H1 (cell line): Measurements from ENCODE around the gene MED23. TPM values are rescaled to one million over a fixed set of nuclear protein-coding genes. Genes with fewer than 3 reads are reported as not detected.

Experiments
- CTCF ChIA-PET: fragments of 300-600 bp; sonication (Branson Sonifier 250); formaldehyde crosslinking; loops from one replicate; lab custom pipeline; 2021; ENCODE audit not compliant: partially characterized antibody; lab: Charles Lee
- POLR2A ChIA-PET: fragments of 300-600 bp; sonication (Branson Sonifier 250); formaldehyde crosslinking; loops from one replicate; lab custom pipeline; 2021; ENCODE audit warnings: inconsistent platforms; ENCODE audit not compliant: partially characterized antibody; lab: Charles Lee
- DNase-seq, 2 experiments: peaks; one replicate each; pipeline versions ENCODE4 v3.0.0 to v3.0.0-alpha.2; 2010 to 2022; ENCODE audit warnings: low spot score in 2 of 2, low read depth in 1 of 2, mixed read lengths in 1 of 2
- FAIRE-seq: peaks from 2 replicates; lab custom pipeline; 2011; peaks lifted over from hg19 to GRCh38; lab: Jason Lieb, UNC
- H2AFZ ChIP-seq: 2 replicates; pipeline ENCODE4 v1.8.1; 2012; ENCODE audit warnings: low read length, inconsistent platforms
- H2AK5ac ChIP-seq: 2 replicates; pipeline ENCODE4 v1.6.1; 2013; ENCODE audit warnings: low read depth, low read length
- H2BK120ac ChIP-seq: replicated peaks from 2 replicates; pipeline ENCODE3; 2013; ENCODE audit warnings: low read depth, low read length, inconsistent platforms
- H2BK12ac ChIP-seq: 2 replicates; pipeline ENCODE4 v1.6.1; 2013; ENCODE audit warnings: low read depth, low read length
- H2BK15ac ChIP-seq: 2 replicates; pipeline ENCODE4 v1.6.1; 2013; ENCODE audit warnings: low read length
- H2BK20ac ChIP-seq: 2 replicates; pipeline ENCODE4 v1.6.1; 2013; ENCODE audit warnings: low read length
- H2BK5ac ChIP-seq: 2 replicates; pipeline ENCODE4 v1.6.1; 2013; ENCODE audit warnings: low read depth, low read length
- H3K14ac ChIP-seq: 2 replicates; pipeline ENCODE4 v1.6.1; 2013; ENCODE audit warnings: inconsistent platforms; ENCODE audit not compliant: insufficient read length
- H3K18ac ChIP-seq: 2 replicates; pipeline ENCODE4 v1.6.1; 2013; ENCODE audit warnings: low read length; ENCODE audit errors: extremely low read depth
- H3K23ac ChIP-seq: 2 replicates; pipeline ENCODE4 v1.6.1; 2013; ENCODE audit warnings: inconsistent platforms; ENCODE audit not compliant: insufficient read length
- H3K23me2 ChIP-seq: 2 replicates; pipeline ENCODE4 v1.6.1; 2013; ENCODE audit warnings: low read depth, low read length
- H3K27ac ChIP-seq: 2 replicates; pipeline ENCODE4 v1.6.1; 2011; ENCODE audit warnings: low read depth, low read length, inconsistent platforms
- H3K27me3 ChIP-seq, 4 experiments: replicated peaks in 1 of 4; 1 replicate in 1 of 4; 2 replicates in 3 of 4; pipeline versions ENCODE4 v1.6.1 to v1.8.1; 2011 to 2013; ENCODE audit warnings: low read length in 3 of 4, mild to moderate bottlenecking in 3 of 4, inconsistent platforms in 2 of 4, mixed read lengths in 2 of 4, moderate library complexity in 1 of 4; ENCODE audit not compliant: control insufficient read depth in 3 of 4, insufficient read depth in 3 of 4; ENCODE audit errors: extremely low read depth in 1 of 4
- H3K36me3 ChIP-seq, 4 experiments: 2 replicates each; pipeline versions ENCODE4 v1.6.1 to v1.8.1; 2011 to 2013; ENCODE audit warnings: mild to moderate bottlenecking in 4 of 4, low read length in 3 of 4, moderate library complexity in 2 of 4, control low read depth in 1 of 4, inconsistent platforms in 1 of 4; ENCODE audit not compliant: insufficient read depth in 4 of 4, control insufficient read depth in 2 of 4
- H3K4ac ChIP-seq: replicated peaks from 2 replicates; pipeline ENCODE3; 2013; ENCODE audit warnings: low read length, low read depth, mixed read lengths, inconsistent platforms; ENCODE audit not compliant: insufficient read length
- H3K4me1 ChIP-seq, 4 experiments: replicated peaks in 1 of 4; 1 replicate in 1 of 4; 2 replicates in 3 of 4; pipeline versions ENCODE4 v1.6.1 to v1.8.1; 2011 to 2013; ENCODE audit warnings: low read length in 3 of 4, inconsistent platforms in 2 of 4, mixed read lengths in 1 of 4; ENCODE audit not compliant: insufficient read depth in 4 of 4, control insufficient read depth in 3 of 4
- H3K4me2 ChIP-seq, 2 experiments: 2 replicates each; pipeline versions ENCODE4 v1.6.1 to v1.8.1; 2011 to 2013; ENCODE audit warnings: low read depth in 2 of 2, low read length in 2 of 2, control low read depth in 1 of 2, inconsistent platforms in 1 of 2, mild to moderate bottlenecking in 1 of 2; ENCODE audit not compliant: insufficient read depth in 1 of 2
- H3K4me3 ChIP-seq, 4 experiments: fragments of 200-600, 300-600 bp in 1 of 4; sonication (generic), shearing (Covaris generic), sonication (Bioruptor Twin) in 1 of 4; 2 replicates each; pipeline versions ENCODE4 v1.5.1 to v1.8.1; 2011 to 2016; ENCODE audit warnings: low read length in 4 of 4, low read depth in 3 of 4, control low read depth in 2 of 4, inconsistent platforms in 2 of 4, mild to moderate bottlenecking in 2 of 4, mixed read lengths in 1 of 4, moderate library complexity in 1 of 4; ENCODE audit not compliant: insufficient read depth in 2 of 4; ENCODE audit errors: extremely low read depth in 1 of 4
- H3K56ac ChIP-seq: replicated peaks from 2 replicates; pipeline ENCODE3; 2013; ENCODE audit warnings: low read depth, mild to moderate bottlenecking, mixed read lengths, low read length, inconsistent platforms; ENCODE audit not compliant: insufficient read length
- H3K79me1 ChIP-seq: 2 replicates; pipeline ENCODE4 v1.6.1; 2013; ENCODE audit warnings: low read depth, low read length, control low read depth
- H3K79me2 ChIP-seq, 2 experiments: 2 replicates each; pipeline versions ENCODE4 v1.6.1 to v1.8.1; 2012 to 2013; ENCODE audit warnings: low read length in 2 of 2, mild to moderate bottlenecking in 2 of 2, inconsistent platforms in 1 of 2; ENCODE audit not compliant: insufficient read depth in 2 of 2, control insufficient read depth in 1 of 2
- H3K9ac ChIP-seq, 4 experiments: replicated peaks in 1 of 4; 1 replicate in 1 of 4; 2 replicates in 3 of 4; pipeline versions ENCODE4 v1.6.1 to v1.8.1; 2011 to 2013; ENCODE audit warnings: low read depth in 3 of 4, low read length in 3 of 4, control low read depth in 2 of 4, mild to moderate bottlenecking in 2 of 4, moderate library complexity in 2 of 4, inconsistent platforms in 1 of 4; ENCODE audit errors: extremely low read depth in 1 of 4
- H3K9me3 ChIP-seq, 2 experiments: 2 replicates each; pipeline versions ENCODE4 v1.6.1 to v1.8.1; 2012 to 2013; ENCODE audit warnings: mild to moderate bottlenecking in 2 of 2, moderate library complexity in 2 of 2, control low read depth in 1 of 2, inconsistent platforms in 1 of 2, low read depth in 1 of 2, low read length in 1 of 2, mixed read lengths in 1 of 2; ENCODE audit not compliant: insufficient read depth in 2 of 2
- H4K20me1 ChIP-seq, 2 experiments: replicated peaks in 1 of 2; 2 replicates each; pipeline versions ENCODE3 to v1.8.1; 2011 to 2013; ENCODE audit warnings: inconsistent platforms in 2 of 2, low read length in 2 of 2, mild to moderate bottlenecking in 1 of 2; ENCODE audit not compliant: insufficient read depth in 2 of 2, control insufficient read depth in 1 of 2
- H4K5ac ChIP-seq: 2 replicates; pipeline ENCODE4 v1.6.1; 2013; ENCODE audit warnings: low read length, low read depth, mixed read lengths, inconsistent platforms; ENCODE audit not compliant: insufficient read length
- H4K8ac ChIP-seq: 2 replicates; pipeline ENCODE4 v1.8.0; 2013; ENCODE audit warnings: mild to moderate bottlenecking, moderate library complexity, low read length, inconsistent platforms; ENCODE audit not compliant: insufficient read depth; ENCODE audit errors: extremely low read depth
- H4K91ac ChIP-seq: replicated peaks from 2 replicates; pipeline ENCODE3; 2013; ENCODE audit warnings: low read length, mixed read lengths, inconsistent platforms; ENCODE audit not compliant: insufficient read length
- WGBS, 2 experiments: shearing (Covaris generic) in 1 of 2; methylation state at CpG; one replicate each; pipeline versions ENCODE4 v1.1.6 to v1.1.7; 2013 to 2015; ENCODE audit warnings: low lambda C conversion rate in 2 of 2, mixed read lengths in 2 of 2, inconsistent platforms in 1 of 2, low coverage in 1 of 2, missing lambda C conversion rate in 1 of 2; ENCODE audit not compliant: insufficient replicate concordance in 2 of 2, insufficient coverage in 1 of 2, insufficient read length in 1 of 2; ENCODE audit errors: extremely low coverage in 1 of 2, missing lambda C conversion rate in 1 of 2; 5-methylcytosine and 5-hydroxymethylcytosine counted together
- polyA plus RNA-seq, 7 experiments: library from polyadenylated mRNA; depleted of rRNA in 3 of 7; stranded (reverse) in 5 of 7; unstranded in 2 of 7; fragments of >200 nt in 5 of 7; fragments of 200-250 nt in 2 of 7; gene quantifications; 1 replicate in 5 of 7; 2 replicates in 1 of 7; 4 replicates in 1 of 7; pipeline versions ENCODE4 v1.2.1 to v1.2.3, GENCODE V29; 2011 to 2013; ENCODE audit warnings: missing spikeins in 2 of 7, mixed read lengths in 2 of 7
- total RNA-seq: library from RNA; stranded (reverse); fragmentation: NEBNext Ultra II Directional; extraction: Animal tissue kit (Norgen Biotek cat#: 25700); gene quantifications from 2 replicates; pipeline ENCODE4 v1.2.1, GENCODE V29; 2021

The MED23 gene
- total and polyA plus RNA-seq, 2 of the 8 experiments (the other 6 are each of a cell fraction or from before 2014, with no cell fraction given), result 10.5 to 13.0 TPM

- Histone ChIP-seq H2BK20ac (no peak overlapping the region), H4K20me1 (no peaks in the 10 kb centered on the region), H3K79me1 (no peaks in the 10 kb centered on the region), H3K4me3 (no peak overlapping the region), H3K4ac (no peak overlapping the region), H2BK12ac (no peak overlapping the region), H2BK15ac (no peak overlapping the region), H4K5ac (no peak overlapping the region), H3K23me2 (no peaks in the 10 kb centered on the region), H2BK120ac (no peak overlapping the region), H3K56ac (no peak overlapping the region), H3K9ac (no peak overlapping the region), H2AFZ (no peak overlapping the region), H3K4me1 (no peaks in the 10 kb centered on the region), H3K18ac (no peak overlapping the region), H3K27ac (no peak overlapping the region), H3K36me3 (no peaks in the 10 kb centered on the region), H4K91ac (no peak overlapping the region), H2BK5ac (no peak overlapping the region), H3K4me2 (no peak overlapping the region), H3K23ac (no peak overlapping the region), H3K14ac (no peak overlapping the region), H4K8ac (no peak overlapping the region), H2AK5ac (no peak overlapping the region), H3K79me2 (no peaks in the 10 kb centered on the region), H3K27me3 (no peaks in the 10 kb centered on the region), H3K9me3 (no peaks in the 10 kb centered on the region)
- DNase-seq (no peak), FAIRE-seq (no peak)
- WGBS, 2 experiments, result 90% methylated on average over 4 of the region's 4 CpGs; no CpG with 5 or more reads in 1 of the 2 experiments
- CTCF ChIA-PET, result interaction anchor here (1.3 kb wide), 2 partner anchors 29 to 34 kb away, joined by 3 read pairs; no protein-coding TSS in a partner anchor
- POLR2A ChIA-PET, result no interaction called here
Observed at GRCh38 chr6:131561925-131562707, 65.9 kb downstream of the MED23 start.
